Stimulated activated CD8-positive, alpha-beta memory T cell treated with anti-CD3 and anti-CD28 coated beads, Interleukin-4, amount 100 ng/mL, for 1 hour (primary cell): ENCODE measurements around the gene FAM153A.
A peak's percentile ranks its signal among the peaks of the same experiment; 100 is the strongest.
"Not testable (repeated sequence)": the region's sequence is repeated elsewhere in the genome, so short reads cannot be mapped to it uniquely, and the experiment has no call there.

Source experiments
- DNase-seq, 2 donors: peaks; one replicate each; pipeline ENCODE4 v3.0.0-alpha.2; 2020; ENCODE audit warnings: low read depth in 2 of 2, low spot score in 1 of 2

The FAM153A gene

DNA sequence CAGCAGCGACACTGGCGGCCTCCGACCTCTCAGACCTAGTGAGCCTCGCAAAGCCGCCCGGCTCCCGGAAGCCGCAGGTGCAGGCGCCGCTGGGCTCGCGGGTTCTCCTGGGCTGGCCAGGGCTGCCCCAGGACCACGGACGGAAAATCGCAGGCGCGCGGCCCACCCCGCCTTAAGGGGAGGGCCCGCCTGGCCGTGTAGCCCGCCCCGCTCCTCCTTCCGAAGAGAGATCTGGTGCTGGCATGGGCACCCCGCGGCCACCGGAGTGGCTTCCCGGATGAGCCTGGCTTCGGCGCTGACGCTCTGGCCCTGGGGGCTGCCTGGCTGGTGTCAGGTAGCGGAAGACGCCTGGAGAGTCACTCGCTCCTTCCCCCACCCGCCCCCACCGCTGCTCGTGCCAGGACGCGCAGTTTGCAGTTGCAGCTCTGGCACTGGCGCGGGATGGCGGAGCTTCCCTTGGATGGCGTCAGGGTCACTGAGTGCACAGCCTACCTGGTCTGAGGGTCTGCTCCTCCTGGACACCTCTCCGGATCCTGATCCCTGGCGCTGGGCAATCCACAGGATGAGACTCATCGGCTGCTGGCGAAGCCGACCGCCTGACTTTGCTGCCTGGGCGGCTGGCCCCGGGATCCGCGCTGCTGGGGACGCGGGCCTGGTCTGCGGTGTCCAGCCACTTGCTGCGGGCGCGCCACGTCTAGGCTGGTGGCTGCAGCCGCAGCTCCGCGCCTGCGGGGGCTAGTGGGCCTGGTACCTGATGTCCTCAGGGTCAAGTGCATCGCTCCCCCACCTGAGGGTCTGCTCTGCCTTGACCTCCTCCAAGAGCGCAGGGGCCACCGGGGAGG lies at the start of gene FAM153A:
TSS of gene FAM153A (minus strand) at position 108 of the 842 bp plus-strand sequence.
- DNase-seq, result not testable (repeated sequence)

DNA sequence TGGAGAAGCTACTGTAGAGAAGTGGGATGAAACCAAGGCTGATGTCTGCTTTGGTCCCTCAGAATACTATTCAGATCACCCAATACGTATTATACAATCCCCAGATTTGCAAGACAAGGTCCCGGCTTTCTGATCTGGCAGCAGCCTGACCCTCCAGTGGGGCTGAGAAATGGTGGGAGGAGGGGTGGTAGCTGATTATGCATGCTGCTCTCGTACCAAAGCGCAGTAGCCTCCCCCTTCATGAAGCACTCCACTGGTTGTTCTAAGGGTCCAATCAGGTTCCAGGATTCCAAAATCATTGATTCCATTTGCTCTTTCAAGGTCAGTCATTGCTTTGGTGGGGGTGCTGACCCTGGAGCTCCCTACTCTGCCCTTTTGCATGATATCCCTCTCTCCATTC lies 49.6 kb upstream of the FAM153A start:
- not testable (repeated sequence) for DNase-seq

DNA sequence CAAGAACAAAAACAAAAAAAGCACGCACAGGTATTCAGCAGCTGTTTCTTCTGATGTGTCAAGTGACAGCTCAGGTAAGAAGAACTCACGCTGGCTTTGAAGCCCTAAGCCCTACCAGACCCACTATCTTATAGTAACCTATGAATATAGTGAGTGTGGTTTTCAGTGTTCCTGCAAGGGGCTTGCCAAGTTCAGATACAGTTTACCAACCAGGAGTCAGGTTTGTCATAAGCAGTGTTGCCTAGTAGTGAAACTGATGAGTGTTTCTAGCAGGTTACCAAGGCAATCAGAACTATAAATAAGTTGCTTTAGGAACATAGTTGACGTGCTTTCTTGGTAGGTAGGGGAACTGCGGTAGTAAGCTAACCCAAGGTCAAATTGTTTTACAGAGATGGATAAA lies 43.4 kb upstream of the FAM153A start:
- not testable (repeated sequence) for DNase-seq

DNA sequence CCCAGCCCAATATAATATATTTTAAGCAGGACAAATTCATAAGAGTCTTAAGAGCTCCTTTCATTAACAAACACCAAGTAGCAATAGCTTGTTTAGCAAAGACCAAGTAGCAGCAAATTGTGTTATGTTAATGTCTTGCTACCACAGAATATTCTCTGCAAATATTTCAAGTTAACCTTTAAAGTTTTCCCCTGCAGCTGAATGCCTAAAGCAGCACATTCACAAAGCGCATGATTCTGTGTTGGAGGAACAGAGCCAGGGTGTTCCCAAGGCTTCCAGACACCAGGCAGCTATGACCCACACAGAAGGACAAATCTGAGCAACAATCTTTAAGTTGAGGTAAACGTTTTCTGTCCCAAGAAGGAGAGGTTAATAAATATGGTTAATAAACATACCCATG lies 42.1 kb upstream of the FAM153A start:
- not testable (repeated sequence) for DNase-seq

DNA sequence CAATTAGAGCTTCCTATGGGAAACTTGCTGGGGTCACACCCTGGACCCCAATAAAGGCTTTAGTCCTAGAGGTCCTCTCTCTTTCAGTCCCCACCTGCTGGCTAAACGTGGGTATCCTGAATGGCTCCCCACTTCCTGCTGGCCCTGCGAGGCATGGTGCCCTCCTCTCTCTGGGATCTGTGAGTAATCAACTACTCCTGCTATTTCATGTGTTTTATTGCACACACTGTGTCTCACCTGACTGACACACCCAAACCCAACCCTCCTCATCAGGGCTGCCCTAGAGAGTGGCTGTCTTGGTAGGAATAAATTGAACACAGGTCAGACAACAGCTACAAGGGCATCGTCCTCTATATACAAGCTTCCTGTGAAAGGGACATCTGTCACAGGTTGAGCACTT lies 39.8 kb upstream of the FAM153A start:
- DNase-seq, result not testable (repeated sequence)

DNA sequence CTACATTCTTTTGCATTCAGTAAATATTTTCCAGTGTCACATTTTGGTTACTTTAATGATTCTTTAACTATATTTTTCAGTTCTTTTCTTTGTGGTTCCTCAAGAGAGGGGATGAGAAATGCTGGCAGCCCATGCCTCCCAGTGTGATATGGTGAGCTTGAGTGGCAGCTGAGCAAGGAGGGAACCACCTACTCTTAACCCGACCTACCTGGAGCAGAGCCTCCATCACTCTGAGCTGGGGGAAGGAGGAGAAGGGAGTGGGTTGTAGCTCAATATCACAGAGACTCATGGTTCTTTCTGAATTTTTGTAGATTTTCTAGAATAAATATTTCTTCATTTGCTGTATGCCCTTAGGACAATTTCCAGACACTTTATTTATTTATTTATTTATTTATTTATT lies 37.0 kb upstream of the FAM153A start:
- DNase-seq, result not testable (repeated sequence)

DNA sequence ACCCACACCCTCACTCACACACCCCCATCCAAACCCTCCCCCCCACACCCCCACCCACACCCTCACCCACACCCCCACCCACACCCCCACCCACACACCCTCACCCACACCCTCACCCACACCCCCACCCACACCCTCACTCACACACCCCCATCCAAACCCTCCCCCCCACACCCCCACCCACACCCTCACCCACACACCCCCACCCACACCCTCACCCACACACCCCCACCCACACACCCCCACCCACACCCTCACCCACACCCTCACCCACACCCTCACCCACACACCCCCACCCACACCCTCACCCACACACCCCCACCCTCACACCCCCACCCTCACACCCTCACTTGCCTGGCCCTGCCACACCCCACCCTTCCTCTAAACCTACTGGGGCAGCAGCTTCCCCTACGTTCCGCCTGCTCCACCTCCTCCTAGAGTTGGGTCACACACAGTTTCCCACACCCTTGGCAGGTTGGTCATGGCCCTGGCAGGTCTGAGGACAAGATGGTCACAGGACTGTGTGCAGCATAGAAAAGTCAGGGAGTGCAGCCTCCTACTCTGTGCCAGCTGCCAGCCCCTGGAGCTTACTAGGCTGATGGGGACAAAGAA lies 30.2 kb upstream of the FAM153A start:
- DNase-seq, result not testable (repeated sequence)

DNA sequence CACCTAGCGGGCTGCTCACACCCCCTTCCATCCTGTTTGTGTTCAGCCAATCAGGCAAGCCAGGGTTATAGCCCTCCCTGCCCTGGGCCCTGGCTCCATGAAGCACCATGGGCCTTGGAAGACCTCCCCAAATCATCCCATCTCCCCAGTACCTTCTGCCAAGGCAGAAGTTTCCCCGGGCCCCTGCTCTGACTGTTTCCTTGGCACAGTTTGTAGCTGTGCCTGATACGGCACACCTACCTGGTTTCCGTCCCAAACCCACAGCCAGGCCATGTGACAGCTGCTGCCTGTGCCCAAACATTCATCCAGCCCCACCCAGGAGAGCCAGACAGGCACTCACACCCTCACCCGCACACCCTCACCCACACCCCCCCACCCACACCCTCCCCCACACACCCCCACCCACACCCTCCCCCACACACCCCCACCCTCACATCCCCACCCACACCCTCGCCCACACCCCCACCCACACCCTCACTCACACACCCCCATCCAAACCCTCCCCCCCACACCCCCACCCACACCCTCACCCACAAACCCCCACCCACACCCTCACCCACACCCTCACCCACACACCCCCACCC lies 29.6 kb upstream of the FAM153A start:
- DNase-seq, result not testable (repeated sequence)

DNA sequence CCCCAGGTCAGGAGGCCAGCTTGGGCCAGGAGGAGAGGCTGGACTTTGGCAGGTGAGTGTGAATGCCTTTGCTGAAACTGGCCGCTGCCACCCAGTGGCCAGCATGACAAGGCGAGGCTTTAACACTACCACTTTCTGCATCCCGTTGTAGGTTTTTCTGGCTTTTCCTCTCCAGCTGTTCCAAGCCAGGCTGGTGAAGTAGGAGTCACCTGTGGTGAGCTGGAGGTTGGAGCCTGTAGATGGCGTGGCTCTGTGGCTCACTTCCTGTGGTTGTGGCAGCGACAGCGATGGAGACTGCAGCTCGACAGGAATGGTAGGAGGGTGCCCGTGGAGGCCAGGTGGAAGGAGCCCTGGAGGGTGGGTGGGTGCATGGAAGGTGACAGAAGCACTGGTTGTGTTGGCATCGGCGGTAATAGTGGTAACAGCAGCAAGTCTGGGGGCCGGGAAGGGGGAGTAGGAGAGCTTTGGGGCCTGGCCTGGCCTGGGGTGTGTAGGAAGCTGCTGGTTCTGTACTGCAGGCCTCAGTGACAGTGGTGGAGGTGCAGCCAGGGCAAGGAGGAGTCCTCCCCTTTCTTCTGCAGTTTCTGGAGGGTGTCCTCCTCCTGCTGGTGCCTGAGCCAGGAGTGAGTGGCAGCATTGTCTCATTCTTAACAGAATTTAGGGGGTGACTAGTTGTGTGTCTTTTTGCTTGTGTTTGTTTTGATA lies 26.7 kb upstream of the FAM153A start:
- DNase-seq, result not testable (repeated sequence)

DNA sequence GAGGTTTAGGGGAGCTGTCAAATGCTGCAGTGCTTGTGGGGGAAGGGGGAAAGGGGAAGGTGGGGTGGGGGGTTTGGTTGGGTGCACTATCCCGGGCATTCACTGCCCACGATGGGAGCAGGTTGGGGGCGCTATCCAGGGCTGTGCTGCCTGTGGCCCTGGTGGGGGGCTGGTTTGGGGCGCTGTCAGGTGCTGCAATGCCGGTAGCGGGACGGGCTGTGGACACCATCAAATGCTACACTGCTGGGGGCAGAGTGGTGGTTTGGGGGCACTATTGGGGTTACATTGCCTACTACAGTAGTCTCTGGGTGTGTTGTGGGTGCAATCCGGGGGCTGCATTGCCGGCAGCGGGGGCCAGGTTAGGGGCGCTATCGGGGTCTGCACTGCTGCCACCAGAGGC lies 25.7 kb upstream of the FAM153A start:
- DNase-seq, result not testable (repeated sequence)

DNA sequence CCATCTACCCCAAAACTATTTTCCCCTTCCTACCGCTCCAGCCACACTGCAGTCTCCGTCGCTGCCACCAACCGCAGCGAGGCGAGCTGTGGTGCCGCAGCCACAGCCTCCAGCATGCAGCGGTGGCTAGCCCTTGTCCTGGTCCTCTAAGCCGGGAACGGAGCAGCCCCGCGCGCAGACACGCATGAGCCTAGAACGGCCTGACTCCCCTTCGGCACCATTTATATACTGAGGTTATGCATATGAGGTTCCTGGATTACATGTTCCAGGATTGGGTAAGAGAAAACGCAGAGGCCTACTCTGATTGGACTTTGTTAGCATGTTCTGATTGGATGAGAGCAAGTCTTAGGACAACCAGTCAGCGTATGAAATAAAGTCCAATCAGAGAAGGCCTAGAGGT lies 24.6 kb upstream of the FAM153A start:
- DNase-seq, result not testable (repeated sequence)

DNA sequence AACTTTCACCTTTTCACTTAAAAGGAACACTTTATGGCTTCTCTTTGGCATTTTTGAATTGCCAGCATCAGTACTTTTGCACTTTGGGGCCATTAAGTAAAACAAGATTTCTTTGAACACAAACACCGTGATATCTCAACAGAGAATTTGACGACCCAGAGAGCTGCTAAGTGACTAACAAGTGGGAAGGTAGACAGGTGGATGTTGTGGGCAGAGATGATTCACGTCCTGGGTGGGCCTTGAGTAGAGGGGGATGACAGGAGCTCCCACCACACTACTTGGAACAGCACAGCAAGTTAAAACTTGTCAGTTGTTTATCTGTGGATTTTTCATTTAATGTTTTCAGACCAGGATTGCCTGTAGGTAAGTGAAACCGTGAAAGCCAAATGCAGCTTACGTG lies 18.7 kb upstream of the FAM153A start:
- peak in 1 of 2 donors; percentile 9 for DNase-seq

DNA sequence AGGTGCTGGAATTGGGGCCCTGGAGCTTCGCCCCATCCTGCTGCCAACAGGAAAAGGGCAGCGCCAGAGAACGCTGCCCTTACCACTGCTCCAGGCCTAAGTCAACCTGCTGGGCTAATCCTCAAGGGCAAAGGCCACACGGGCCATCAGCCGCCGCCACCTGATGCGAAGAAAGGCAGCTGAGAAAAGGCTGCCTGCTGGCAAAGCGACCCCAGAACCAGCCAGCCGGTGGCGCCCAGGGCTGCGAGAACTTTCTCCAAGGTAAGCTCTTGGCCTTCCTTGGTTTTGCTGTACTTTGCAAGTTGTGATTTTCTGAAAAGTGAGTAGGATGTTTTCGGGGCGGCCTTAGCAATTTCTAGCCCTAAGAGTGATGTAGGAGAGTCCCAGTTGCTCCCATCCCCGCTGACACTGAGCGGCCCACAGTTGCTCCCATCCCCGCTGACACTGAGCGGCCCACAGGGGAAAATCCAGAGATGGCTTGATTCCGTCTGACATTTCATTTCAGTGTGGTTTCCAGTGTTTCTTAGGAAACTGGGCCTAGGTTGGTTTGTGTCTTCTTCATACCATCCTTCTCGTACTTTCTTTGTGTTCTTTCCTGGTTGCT lies 15.6 kb upstream of the FAM153A start:
- DNase-seq, result not testable (repeated sequence)

DNA sequence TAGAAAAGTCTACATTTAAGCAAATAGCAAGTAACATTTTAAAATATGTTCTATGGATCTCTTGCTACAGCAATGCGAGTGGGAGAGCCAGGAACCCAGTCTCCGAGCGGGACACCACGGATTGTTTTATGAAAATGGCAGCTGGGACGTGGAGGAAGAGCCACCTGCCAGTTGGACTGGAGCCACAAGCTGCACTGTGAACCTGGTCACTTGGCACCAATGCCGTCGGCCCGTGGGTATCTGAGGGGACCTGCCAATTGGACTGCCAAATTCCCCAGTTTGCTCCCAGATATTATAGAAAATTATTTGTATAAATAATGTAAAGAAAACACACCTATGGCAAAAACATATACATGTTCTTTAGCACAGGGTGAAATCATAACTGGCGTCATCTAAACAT lies 10.6 kb upstream of the FAM153A start:
- DNase-seq, result not testable (repeated sequence)

DNA sequence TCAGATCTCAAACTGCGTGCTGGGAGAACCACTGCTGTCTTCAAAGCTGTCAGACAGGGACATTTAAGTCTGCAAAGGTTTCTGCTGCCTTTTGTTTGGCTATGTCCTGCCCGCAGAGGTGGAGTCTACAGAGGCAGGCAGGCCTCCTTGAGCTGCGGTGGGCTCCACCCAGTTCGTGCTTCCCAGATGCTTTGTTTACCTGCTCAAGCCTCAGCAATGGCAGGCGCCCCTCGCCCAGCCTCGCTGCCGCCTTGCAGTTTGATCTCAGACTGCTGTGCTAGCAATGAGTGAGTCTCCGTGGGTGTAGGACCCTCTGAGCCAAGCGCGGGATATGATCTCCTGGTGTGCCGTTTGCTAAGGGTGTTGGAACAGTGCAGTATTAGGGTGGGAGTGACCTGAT lies 8.9 kb upstream of the FAM153A start:
- not testable (repeated sequence) for DNase-seq

DNA sequence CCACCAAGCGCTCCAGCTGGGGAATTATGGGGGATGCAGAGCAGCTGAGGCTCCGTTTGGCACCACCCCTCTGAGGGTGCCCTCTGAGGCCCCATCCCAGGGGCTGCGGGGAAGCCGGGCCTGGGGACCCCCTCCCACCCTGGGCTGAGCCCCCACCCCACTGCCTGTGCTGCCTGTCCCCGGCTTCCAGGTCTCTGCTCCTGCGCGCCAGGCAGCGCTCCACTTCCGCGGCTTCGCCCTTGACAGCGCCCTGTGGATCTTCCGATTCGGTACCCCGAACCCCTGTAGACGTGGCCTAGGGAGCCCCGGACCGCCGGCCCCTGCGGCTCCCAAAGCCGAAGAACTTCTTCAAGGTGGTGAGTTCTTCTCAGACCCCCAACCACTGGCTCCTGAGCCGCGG lies 530 bp downstream of the FAM153A start:
- not testable (repeated sequence) for DNase-seq

DNA sequence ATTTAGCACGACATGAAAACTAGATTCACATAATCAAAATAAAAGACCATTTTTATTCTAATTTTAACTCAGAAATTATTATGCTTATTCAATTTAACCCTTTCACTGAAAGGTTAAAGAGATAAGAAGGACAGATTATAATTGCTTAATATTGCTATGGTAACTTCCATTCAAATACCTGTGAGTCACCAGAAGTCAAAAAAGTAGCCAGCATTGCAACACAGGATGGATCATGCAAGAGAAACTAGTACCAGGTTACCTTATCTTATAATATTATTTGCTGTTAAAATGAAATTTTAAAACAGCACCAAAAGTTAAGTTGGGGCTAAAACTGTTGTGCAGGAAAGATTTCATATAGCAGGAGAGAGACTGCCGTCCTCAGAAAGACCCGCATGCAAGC lies 11.5 kb downstream of the FAM153A start:
- not testable (repeated sequence) for DNase-seq

DNA sequence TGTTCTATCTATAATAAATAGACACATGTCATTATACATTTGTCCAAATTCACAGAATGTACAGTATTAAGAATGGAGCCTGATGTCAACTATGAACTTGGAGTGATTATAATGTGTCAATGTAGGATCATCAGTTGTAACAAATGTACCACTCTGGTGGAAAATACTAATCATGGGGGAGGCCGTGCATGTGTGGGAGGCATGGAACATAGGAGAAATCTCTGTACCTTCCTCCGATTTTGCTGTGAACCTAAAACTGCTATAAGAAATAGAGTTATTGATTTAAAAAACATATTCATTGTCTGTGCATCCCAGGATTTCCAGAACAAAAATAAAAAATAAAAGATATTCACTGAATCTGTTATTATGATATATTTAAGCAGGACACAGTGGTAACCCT lies 12.1 kb downstream of the FAM153A start:
- not testable (repeated sequence) for DNase-seq

DNA sequence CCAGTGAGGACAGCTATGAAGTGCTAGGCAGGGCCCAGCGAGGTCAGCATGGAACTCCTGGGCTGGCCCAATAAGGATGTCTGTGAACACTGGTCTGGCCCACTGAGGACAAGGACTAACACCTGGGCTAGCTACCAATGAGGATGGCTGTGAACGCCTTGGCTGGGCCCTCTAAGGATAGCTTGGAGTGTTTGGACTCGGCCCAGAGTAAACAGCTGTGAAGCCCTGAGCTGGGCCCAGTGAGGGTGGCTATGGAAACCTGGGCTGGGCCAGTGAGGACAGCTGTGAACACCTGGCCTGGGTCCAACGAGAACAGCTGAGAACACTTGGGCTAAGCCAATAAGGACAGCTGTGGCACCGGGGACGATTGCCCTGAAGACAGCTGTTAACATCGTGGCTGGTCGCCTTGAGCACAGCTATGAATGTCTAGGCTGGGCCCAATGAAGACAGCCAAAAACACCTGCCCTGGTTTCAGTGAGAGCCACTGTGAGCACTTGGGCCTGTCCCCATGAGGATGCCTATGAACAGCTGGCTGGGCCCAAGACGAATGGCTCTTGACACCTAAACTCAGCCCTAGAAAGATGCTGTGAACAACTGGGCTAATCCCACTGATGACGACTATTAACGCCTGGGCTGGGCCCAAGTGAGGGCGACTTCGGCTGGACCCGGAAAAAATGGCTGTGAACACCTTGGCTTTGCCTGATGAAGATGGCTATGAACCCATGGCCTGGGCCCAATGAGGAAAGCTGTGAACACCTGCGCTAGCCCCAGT lies 18.8 kb downstream of the FAM153A start:
- DNase-seq, result not testable (repeated sequence)

DNA sequence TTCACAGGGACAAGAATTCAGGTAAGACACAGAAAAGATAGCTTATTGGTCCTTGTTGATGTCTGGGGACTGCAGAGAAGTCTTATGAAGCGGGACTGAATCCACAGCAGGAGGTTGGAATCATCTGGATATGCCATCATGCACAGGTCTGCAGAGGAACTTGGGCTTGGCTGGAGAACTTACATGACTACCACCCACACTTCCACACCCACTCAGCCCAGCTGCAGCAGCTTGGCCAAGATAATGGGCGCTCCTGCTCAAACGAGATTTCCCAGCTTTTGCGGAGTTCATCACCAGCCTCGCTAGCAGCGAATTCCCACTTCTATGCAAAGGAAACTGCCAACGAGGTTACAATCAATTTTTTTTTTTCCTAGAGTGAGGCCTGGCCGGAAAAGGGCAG lies 21.7 kb downstream of the FAM153A start:
- DNase-seq, result not testable (repeated sequence)
